Stimulated activated CD8-positive, alpha-beta memory T cell treated with anti-CD3 and anti-CD28 coated beads, Interleukin-7, amount 100 ng/mL, for 1 hour (primary cell): Measurements from ENCODE around the gene MAML3.

ENCODE experiments used
- DNase-seq, 2 donors: peaks; one replicate each; pipeline ENCODE4 v3.0.0-alpha.2; 2020; ENCODE audit warnings: low read depth in 2 of 2

Gene MAML3

GRCh38 chr4:139786494-139787354, 367.3 kb downstream of the MAML3 start:
- no peak for DNase-seq

GRCh38 chr4:139785356-139785755, 368.6 kb downstream of the MAML3 start:
- DNase-seq: no peak

DNA sequence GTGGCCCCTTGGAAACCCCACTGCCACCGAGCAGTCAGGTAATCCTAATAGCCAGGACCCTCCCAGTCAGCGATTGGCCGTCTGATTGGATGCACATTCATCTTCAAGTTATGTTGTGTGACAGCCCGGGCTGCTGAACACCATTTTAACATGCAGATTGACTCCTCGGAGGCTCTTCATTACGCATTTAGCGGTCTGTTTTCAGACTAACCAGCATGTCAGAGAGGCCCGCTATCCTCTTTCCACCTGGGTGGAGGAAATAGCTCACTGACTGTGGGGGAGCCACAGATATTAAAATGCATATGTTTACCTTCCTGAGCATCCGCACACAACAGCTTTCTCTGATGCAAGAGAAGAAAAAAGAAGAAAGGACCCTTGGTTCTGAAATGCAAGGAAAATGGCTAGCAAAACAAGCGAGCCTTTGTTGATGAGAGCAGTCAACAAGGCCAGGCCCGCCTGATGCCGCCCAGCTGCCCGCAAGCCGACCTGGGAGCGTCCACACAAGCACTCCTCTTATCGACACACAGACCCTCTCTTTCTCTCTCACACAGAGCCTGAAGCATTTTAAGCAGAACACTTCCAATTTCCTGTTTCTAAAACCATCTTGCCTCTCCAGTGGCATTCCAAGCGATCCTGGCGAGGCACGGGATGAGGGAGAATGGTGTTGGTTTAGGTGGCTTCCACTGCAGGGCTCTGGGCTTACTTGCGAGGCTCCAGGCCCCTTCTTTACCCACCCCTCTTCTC, 370.1 kb downstream of the MAML3 start:
- no peak for DNase-seq

DNA sequence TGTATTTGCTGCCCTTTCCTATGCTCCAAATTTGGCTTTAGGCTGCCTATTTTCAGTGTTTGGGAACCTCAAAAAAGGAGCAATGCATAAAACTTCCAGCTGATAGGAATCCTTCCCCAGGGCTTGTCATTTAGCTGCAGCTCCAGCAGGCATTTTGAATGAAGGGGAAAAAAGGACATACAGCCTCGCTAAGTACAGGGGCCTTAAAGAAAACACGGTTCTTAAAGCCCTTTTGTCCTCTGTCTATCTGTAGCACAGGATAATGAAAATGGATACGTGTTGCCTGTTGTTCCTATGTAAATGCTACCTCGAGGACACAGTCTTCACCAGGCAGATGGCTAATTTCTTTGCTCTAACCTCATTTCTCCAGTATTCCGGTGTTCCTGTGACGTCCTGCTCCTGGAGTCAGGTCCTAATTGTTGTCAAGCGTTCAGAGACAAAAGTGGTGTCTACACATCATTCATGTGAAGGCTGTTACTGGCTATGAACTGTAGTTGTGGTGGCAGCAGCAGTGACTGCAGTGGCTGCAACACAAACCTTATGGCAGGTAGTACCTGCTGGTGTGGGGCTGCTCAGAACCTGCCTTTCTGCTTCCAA, 371.0 kb downstream of the MAML3 start:
- no peak for DNase-seq

DNA sequence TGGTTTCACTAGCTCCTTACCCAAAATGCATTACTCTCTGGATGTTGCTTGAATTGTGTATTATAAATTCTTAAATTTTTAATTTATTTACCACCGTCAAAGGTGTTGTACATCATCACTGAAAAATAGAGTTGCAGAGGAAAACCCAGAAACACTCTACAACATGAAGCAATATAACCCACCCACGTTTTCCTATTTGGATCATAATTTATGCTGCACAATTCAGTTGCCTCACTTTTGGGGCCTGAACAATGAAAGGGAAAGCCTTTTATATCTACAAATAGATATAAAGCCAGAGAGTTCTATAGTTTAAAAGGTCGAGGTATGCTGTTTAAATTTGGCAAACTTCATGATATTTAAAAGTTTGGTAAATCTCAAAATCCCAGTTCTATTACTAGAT, 372.9 kb downstream of the MAML3 start:
- DNase-seq: no peak

GRCh38 chr4:139779691-139780090, 374.3 kb downstream of the MAML3 start:
- DNase-seq: no peak

DNA sequence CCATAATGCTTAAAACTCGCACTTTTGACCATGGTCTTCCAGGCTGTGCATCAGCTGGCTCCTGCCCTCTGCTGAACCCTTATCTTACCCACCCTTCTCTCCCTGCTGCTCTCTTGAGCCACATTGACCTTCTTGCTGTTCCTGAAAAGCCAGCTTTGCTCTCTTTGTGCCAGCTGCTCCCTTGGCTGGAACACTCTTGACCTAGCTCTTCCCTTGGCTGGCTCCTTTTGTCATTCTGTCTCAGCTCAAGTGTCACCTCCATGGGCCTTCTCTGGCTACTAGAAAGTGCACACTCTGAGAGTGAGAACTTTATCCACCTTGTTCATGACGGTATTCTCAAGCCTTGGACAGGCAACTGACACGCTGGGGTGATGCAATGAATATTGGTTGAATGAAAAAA, 376.2 kb downstream of the MAML3 start:
- DNase-seq: no peak

DNA sequence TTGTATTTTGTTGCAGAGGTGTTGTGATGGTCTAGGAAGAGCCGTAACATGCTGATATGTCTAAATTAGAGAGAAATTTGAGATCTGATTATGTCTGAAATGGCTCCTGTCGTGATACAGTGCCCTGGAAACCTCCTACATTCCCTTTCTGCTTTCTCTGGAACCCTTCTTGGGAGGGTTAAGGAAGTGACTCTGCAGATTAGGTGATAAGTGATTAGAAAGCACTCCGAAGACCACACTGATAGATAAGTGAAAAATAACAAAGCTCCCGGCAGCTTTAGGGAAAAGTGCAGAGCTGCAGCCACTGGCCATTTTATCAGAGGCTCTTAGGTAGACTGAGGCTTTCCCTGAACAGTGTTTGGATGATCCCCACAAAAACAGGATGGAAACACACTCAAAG, 377.7 kb downstream of the MAML3 start:
- no peak for DNase-seq

GRCh38 chr4:139774759-139775487, 379.1 kb downstream of the MAML3 start:
- DNase-seq: no peak

DNA sequence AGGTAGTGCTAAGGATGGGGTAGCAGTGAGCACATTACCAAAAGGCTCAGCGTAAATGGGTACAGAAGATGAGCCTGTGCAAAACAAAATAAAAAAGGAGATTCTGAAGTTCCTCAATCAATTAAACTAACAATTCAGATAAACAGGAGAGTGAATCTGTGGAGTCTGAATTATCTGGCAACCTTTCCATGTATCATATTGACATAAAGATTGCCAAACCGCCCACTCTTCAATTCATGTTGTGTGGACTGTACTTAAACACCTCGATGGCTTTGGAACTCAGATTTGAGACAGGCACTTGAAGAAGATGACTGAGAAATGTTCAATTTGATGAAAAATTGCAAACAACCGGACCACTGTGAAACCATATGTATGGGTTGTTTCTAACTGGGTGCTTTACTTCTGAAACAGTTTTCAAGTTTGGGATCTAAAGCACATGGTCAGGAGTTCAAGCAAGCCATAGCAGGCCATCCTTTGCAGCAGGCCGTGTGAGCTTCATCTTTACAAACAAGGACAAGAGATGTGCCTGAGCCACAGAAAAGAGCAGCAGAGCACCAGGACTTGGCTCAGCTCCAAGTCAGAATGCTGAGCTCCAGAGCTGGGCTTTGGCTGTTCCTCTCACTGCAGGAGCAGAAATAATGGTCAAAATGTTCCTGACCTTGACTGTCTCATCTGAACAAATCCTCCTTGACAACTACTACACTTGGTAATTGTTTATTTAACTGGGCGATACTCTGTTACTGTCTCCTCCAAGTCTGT, 380.2 kb downstream of the MAML3 start:
- no peak for DNase-seq

GRCh38 chr4:139770361-139770760, 383.6 kb downstream of the MAML3 start:
- DNase-seq: no peak

GRCh38 chr4:139769364-139769763, 384.6 kb downstream of the MAML3 start:
- no peak for DNase-seq

DNA sequence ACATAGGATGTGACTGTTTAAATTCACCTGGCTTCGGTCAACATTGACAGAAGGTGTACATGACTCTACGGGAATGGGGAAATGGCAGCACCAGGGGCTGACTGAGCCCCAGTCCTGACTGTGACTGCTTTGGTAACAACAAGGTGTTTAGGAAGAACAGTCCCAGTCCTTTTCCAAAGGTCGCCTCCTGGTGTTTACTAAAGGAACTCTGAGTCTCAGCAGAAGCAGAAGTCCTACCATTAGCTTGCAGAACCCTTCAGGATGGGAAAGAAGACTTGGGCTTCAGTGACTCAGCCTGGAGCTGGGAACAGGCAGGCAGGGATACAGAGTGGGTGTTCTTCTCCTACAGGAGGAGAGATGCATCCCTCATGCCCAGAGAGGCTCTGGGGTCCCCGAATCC, 385.1 kb downstream of the MAML3 start:
- no peak for DNase-seq

DNA sequence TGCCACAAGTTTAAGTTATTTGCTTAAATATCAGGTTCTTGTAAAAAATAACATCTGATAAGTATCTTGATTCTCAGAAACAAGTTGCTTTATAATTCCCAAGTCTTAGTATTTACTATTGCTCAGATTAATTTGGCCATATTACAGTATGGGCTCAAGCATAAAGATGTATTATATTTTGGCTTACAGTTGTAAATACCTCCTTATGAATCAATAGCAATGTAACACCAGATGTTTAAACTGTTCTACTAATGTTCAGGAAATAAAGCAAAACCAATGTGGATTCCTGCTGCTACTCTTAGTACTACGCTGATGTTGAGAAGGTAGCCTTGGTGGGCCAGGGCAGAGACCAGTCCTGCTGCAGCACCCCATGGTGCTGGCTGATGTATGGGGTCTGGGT, 385.6 kb downstream of the MAML3 start:
- DNase-seq: no peak

DNA sequence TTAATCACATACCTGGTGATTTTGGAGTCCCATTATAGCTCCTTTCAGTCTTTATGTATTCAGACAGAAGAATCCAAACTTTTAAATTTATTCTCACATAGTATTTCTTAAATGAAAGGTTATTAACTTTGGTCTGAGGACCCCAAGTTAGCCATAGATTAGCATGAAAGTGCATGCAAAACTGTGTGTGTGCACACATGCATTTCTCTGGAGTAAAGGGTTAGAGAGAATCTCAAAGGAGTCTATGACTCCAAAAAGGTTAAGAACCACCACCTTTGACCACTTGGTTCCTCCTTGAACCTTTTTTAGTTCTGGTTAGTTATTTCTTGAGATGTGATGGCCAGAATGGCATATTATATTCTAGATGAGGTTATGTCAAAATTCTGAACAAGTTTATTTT, 386.4 kb downstream of the MAML3 start:
- no peak for DNase-seq

GRCh38 chr4:139767168-139767567, 386.8 kb downstream of the MAML3 start:
- no peak for DNase-seq

GRCh38 chr4:139764686-139765310, 389.2 kb downstream of the MAML3 start:
- no peak for DNase-seq

DNA sequence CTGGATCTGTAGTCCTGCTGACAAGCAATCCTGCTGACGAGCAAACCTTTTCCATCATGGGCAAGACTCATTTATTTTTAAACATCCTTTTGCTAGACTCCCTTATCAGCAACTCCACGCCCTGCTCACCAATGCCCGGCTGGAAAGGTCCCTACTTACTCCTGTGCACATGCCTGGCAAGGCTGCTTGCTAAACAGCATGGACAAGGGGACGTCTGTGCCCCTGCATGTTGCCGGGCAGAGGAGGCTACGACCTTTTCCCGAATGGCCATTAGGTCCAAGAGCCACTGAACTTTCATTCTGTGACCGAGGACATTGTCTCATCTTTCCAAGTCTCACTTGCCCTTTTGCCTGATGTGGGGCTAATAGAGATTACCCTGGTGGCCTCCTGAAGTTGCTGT, 389.8 kb downstream of the MAML3 start:
- no peak for DNase-seq

DNA sequence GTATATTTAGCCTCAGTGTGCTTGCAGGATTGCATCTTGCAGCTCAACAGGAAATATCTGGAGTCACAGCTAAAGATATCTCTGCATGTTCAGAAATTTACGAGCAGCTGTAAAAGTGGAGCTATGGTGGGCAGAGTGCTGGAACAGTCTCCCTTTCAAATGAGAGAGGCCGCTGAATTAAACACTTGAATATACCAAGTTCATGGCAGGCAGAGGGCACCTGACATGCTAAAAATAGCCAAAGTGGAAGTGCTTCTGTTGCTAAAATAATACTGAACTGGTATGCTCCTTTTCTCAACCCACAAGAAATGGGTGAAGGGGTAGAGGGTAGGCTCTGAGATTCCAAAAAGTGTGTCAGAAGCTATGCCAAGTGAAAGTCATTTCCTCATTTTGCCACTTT, 390.3 kb downstream of the MAML3 start:
- no peak for DNase-seq

GRCh38 chr4:139763205-139763604, 390.8 kb downstream of the MAML3 start:
- DNase-seq: no peak

DNA sequence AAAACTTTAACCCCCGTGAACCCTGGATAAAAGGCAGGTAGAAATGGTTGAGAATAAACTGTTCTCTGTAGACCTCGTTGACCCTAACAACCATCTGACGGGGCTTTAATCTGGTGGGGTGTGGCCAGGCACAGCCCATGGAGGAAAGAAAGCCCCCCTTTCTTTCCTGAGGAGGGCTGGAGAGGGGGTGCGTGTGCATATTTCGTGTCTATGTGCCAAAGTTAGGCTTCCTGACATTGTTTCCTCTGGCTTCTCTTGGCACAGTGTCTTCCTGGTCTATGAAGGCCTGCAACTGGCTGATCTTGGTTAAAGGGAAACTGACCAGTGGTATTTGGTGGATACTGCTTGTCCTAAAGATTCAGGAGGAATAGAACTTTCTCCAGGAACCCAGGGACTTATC, 391.3 kb downstream of the MAML3 start:
- no peak for DNase-seq
